NOMO-1 treated with dmso at 0.1 percent for 144 hours (cell line): ENCODE data around the gene SLC12A3.
A peak's percentile ranks its signal among the peaks of the same experiment; 100 is the strongest.

Source experiments
- DNase-seq: peaks from one replicate; lab custom pipeline; 2025; ENCODE audit not compliant: unreplicated experiment; lab: John Stamatoyannopoulos, UW

Gene SLC12A3

DNA sequence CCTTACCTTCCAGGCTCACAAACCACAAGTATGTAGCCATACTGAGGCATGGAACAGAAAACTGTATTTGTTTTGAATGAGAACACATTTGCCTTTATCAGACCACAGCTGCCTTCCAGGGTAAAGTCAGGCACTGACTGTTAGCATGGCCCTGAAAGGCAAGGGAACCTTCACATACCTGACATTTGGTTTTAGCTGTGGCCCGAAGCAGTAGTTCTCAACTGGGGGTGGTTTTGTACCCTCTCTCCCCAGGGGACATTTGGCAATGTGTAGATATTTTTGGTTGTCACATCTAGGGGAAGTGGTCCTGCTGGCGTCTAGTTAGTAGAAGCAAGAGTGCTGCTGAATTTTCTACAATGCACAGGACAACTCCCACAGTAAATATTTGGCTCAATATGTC is 76.1 kb downstream of the SLC12A3 start:
- DNase-seq = no peak

DNA sequence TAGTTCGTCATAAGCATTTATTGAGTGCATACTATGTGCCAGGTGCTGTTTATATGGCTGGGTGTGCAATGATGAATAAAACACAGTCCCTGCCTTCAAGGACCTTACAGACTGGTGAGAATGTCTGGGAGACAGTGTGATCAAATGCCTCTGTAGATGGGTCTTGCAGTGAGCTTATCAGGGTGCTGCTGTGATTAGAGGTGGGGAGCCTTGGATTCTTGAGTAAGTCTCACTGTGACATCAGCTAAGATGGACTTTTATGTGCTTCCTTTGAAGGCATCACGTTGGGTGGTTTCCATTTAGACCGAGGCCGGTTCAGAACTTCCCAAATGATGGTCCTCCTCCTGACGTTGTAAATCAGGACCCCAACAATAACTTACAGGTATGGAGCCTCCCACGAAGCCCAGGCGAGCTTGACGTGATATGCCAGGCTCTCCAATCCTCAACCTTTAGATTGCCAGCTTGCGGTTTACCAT is 76.9 kb downstream of the SLC12A3 start:
- DNase-seq = no peak

DNA sequence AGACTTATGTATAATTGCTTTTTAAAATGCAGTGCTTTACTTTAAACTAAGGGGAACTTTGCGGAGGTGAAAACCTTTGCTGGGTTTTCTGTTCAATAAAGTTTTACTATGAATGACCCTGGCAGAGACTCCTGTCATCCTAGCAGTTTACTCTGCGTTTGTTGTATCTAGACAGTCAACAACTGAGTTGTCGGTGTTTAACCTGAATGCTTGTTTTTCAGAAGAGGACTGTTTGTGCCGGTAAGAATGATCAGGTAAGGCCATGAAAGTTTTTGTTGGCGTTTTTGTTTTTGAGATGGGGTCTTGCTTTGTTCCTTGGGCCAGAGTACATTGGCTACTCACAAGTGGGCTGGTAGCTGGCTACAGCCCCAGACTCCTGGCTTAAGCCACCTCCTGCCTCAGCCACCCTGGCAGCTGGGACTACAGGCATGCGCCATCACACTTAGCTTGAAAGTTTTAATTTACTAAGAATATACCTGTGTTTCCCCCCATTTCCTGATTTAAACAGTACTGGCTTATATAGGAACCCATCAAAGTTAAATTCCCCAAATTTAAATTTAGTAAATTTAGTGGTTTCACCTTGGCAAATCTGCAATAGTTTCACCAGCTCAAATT is 78.9 kb downstream of the SLC12A3 start:
- no peak for DNase-seq

DNA sequence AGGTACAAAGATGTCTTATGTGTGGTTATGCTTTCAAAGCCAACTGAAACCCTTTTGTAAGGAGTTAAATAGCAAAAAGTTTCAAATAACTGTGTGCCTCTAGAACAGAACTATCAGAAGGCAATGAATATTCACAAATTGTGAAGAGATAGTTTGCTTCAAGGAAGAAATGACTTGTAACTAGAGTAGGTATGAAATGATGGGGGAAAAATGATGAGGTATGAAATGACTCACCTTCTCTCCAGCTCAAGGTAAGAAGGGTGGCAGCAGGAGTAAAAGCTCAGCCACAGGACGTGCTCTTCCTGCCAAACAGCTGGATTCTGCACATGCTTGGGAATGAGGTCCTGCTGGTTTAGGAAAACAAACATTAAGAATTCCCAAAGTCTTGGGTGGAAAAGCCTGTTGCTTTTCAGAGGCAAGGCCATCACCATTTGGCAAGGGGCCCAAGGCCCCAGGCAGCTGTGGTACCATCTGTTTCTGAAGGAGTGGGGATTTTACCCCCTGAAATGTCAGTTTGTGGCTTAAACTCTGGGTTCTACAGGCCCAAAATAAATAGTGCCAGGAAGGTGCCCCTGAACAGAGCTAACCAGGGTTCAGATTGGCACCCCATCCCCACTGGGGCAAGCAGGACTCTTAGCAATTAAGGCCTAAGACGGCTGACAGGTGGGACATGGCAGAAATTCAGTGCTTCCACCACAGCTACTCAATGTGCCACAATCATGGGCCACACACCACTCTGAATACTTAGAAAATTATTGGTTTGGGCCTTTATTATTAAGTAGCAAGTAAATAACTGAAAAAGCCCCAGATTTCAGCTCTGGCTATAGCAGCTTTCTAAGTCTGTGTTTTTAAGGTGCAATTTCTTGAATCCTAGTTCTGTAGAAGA is 80.2 kb downstream of the SLC12A3 start:
- no peak for DNase-seq

DNA sequence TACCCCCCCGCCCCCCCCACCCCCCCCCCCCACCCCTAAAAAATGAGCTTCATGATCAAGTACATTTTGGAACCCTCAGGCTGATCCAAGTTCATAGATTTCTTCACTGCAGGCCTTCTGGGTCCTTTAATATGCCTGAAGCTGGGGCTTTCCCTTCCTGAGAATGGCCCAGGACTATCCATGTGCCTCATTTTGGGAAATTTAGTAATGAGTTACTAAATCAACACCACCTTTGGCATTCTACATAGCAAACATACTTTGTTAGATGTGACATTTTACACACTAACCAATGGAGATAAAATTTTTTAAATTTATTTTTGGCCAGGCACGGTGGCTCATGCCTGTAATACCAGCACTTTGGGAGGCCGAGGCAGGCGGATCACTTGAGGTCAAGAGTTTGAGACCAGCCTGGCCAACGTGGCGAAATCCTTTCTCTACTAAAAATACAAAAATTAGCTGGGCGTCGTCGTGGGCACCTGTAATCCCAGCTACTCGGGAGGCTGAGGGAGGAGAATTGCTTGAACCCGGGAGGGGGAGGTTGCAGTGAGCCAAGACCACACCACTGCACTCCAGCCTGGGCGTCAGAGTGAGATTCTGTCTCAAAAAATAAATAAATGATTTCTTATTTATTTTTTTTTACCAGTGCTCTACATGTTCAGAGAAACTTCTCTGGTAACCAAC is 81.0 kb downstream of the SLC12A3 start:
- DNase-seq = no peak

DNA sequence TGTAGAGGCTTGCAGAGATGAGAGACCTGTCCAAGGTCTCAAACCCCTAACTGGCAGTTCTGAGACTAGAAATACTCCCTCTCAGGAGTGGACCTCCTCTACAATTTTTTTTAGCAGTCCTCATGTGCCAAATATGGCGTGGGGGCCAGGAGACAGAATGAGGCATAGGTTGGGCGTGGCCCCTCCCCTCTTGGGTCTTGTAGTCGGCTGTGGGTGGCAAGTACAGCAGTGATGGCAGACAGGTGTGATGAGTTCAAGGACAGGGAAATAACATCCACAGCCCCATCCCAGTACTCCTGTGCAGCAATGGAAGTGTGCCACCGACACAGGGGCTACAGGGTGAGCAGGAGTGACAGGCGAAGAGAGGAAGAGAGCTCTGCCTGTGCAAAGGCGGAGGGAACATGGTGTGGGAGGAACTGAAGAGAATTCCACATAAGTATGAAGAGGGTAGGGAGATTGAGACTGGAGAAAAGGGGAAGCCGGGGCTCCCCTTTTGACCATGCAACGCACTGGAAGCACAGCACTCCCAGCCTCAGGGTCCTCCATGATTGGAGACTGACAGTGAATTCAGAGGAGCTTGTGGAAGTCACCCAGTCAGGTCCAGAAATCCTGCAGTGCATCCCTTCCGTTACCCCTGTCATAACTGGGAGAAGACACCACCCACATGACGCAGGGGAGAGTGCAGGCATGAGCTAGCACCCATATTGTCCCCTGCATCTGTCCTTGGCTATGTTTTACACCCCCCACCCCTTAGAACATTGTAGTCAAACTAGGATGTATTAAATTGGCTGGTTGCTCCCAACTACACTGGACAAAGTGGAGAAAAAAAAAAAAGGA is 82.0 kb downstream of the SLC12A3 start:
- DNase-seq = no peak

DNA sequence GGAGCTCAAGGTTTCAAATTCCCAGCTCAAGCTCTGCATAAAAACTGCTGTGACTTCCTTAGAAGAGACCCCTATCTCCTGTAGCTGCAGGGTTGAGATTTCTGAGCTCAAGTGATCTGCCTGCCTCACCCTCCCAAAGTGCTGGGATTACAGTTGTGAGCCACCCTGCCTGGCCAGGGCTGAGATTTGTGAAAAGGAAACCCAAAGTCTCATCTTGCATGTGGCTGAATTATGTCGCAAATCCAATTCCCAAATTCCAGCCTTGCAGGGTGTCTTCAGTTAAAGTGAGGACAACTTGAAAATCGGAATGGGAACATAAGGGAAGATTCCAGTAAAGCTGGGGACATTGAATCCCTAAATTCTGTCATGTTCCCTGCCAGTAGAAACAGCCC is 82.6 kb downstream of the SLC12A3 start:
- no peak for DNase-seq

DNA sequence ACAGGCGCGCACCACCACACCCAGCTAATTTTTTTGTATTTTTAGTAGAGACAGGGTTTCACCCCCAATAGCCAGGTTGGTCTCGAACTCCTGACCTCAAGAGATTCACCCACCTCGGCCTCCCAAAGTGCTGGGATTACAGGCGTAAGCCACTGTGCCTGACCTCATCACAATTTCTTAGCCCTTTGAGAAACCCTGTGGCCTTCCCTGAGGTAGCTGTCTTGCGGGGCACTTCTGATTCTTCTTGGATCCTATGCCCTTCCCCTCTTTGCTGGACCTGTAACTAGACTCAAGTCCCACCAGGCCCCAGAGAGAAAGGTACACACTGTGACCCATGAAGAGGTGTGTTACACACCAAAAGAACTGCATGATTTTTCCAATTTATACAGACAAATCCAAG is 83.2 kb downstream of the SLC12A3 start:
- no peak for DNase-seq

DNA sequence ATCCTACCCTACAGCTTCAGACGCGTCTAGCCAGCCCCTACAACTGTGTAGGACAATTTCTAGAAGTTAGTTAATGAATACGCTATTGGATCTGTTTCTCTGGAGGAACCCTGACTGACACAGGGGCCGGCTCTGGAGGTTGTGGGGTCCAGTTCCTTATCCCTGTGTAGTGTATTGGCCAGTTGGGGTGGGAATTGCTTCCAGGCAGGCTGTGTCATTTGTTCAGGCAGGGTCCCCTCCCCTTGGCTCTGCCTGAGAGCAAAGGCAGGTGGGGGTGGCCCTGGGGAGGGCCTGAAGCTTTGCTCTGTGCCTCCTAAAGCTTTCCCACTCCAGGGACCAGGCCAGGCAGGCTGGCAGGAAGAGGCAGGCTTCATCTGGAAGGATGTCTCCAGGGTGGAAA is 85.0 kb downstream of the SLC12A3 start:
- no peak for DNase-seq

DNA sequence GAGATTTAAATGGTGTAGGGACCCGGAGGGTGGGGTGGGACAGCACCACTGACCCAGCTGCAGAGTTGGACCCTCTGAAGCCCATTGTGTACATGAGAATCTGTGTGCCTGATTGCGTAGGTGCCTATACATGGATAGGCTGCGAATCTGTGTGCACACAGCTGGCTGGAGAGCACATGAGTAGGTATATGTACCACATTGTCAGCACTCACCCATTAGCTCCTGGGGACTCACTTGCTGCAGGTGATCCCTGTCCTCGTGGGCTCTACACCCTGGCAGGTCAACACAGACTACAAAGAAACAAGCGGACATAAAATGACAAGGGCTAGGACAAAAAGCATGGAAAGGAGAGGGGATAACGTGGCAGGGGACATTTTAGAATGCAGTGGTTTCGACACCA is 85.4 kb downstream of the SLC12A3 start:
- DNase-seq = no peak

DNA sequence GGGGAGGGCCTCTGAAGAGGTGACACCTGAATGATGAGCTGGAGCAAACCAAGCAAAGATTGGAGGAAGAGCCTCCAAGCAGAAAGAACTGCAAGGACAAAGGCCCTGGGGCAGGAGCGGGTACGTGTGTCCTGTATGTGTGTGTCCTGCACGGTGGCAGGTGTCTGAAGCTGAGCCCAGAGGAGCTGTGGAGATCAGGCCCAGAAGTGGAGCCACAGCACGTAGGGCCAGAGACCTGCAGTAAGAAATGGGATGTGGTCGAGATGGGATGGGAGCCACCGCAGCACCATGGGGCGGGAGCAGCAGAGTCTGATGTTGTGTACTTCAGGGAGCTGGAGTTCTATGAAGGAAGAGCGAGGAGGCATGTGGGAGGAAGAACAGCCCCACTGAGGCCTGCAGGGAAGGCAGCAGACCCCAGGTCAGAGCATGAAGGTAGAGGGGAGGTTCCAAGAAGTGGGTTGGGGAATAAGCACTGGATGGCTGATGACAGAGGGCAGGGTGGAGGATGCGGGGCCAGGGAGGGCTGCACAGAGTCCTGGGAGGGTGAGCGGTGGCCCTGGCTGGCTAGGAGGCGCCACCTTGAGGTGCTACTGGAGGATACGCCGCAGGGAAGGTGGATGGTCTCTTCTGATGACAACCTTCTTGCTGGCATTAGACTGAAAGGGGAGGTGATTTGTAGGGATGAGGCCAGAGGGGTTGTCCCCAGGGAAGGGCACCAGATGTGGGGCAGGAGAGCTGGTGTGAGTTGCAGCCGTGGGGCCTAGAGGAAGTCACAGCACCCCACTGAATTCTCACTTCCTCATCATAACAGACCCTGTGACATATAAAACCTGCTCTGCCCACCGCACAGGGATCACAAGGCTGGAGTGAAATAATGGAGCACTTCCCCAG is 86.1 kb downstream of the SLC12A3 start:
- DNase-seq = peak; percentile 94

DNA sequence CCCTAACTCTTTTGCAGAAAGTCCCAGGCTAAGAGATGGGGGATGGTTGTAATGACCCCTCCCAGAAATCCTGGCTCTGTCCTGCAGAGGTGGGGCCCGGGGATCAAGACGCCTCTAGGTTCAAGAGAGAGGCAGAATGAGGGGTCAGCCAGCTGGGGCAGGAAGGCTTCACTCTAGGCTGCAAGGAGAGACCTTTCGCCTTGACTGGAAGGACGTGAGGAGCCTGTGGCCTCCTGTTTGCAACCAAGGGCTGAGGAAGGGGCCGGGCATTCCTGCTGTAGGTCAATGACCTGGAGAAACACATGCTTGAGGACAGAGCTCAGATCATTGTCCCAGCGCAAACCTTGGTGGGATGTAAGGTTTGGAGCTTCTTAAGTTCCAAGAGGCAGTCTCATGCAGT is 88.0 kb downstream of the SLC12A3 start:
- DNase-seq = no peak

DNA sequence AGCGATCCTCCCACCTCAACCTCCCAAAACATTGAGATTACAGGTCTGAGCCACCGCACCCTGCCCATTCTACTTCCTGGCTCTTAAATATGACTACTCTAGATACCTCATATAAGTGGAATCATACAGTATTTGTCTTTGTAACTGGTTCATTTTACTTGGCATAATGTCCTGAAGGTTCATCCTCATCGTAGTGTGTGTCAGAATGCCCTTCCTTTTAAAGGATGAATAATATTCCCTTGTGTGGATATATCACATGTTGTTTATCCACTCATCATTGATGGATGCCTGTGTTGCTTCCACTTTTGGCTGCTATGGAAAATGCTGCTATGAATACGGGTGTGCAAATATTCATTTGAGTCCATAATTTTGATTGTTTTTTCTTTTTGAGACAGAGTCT is 91.1 kb downstream of the SLC12A3 start:
- DNase-seq = no peak

DNA sequence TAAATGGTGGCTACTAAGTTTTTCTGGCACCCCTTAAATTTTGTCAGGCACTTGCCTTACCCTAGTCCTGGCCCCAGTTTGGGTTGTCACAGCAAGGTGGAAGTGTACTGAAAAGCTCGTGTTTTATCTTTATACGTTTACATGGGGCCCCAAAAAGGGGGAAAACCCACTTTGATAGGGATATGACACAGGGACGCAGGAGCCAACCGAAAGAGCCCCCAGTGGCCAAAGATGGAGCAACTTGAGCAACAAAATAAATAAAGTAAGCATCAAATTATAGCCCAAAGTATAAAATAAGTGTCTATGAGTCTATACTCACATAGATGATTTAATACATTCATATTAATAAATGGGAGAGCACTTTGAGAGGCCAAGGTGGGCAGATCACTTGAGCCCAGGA is 91.7 kb downstream of the SLC12A3 start:
- DNase-seq = no peak

DNA sequence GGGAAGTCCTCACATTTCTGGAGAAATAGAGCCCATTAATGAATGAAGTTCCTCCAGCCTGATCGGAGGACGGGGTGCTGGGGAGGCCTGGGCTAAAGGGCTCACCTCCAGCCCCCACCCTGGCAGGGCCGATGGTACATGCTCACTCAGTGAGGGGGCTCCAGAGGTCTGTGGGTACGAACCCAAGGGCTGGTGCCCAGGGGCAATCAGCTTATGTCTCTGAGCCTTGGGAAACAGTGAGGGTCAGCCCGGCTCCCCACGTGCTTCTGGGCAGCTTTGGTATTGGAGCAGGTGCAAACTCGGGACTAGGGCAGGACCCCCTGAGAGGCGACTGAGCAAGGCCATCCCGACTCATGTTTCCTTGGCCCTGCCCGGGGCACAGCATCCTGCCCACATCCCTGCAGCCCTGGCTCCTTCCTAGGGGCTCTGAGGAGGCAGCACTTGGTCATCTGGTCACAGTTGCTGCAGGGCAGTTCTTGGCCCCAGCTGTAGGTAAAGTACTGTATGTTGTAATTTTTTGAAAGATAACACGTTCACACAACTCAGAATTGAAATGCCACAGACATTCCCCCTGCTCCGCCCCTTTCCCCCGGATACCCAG is 95.8 kb downstream of the SLC12A3 start:
- no peak for DNase-seq

DNA sequence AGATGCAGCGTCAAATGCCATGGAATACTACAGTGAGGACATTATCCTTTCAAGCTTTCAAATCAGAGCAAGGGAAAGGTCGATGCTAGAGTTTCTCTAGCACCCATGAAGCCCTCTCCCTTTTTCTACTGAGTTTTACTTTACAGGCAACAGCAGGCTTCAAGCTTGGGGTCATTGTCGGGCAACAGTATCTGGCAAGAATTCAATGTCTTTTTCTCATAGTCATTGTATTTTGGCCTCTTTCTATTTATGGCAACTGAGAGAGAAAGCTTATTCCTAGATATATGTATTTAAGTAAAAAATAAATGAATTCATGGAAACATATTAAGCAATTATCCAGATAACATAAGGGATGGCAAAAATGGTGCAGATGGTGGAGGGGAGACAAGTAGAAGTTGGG is 96.4 kb downstream of the SLC12A3 start:
- DNase-seq = no peak

DNA sequence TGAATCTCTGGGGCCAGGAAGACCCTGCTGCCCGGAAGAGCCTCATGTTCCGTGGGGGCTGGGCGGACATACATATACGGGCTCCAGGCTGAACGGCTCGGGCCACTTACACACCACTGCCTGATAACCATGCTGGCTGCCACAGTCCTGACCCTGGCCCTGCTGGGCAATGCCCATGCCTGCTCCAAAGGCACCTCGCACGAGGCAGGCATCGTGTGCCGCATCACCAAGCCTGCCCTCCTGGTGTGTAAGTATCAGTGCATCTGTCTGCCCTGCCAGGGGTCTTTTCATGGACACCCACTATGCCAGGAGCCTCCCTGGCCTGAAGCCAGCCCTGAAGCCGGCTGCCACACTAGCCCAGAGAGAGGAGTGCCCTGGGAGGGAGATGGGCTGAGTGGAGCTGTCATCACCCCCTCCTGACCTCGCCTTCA is 96.9 kb downstream of the SLC12A3 start, which contains the start of gene CETP:
TSS of gene CETP (plus strand) at position 100 of the 431 bp plus-strand sequence. CDS start at position 130, 30 bp downstream.
- DNase-seq = no peak

DNA sequence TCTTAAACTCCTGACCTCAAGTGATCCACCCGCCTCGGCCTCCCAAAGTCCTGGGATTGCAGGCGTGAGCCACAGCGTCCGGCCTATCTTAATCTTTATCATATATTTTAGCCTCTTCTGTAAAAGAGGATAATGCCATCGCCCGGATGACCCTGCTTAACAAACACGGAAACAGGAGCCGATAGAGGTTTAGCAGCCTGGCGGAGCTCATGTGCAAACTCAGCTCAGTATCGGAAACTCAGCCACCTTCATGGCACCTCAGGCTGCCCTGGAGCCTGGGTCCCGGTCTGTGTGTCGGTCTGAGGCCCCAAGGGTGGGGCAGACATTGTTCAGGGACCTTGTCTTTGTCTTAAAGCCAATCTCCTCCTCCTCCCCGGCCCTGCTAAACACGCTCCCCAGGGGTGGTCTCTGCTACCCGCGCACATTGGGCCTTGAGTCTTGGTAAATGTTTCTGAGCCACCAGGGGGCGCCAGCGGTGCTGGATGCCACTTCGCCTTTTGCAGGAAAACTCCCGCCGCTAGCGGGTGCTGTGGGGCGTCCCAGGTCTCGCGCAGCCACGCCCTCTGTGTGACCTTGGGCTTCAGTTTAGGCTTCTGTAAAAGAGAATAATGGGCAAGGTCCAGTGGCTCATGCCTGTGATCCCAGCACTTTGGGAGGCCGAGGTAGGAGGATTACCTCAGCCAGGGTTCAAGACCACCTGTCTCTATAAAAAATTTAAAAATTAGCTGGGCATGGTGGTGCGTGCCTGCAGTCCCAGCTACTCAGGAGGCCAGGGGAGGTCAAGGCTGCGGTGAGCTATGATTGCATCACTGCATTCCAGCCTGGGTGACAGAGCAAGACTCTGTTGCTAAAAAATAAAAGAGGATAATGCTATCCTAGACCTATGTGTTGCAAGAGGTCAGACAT is 99.5 kb downstream of the SLC12A3 start:
- peak; percentile 59 for DNase-seq
